Stimulated activated naive CD8-positive, alpha-beta T cell treated with anti-CD3 and anti-CD28 coated beads, Interleukin-15, amount 100 ng/mL, for 72 hours (primary cell): Measurements from ENCODE around the gene ZNF609.

Experiments used
- ATAC-seq: fragments of 150-1000 bp; cut with Tn5 transposase; 2 replicates; pipeline ENCODE4 v1.10.0; 2021; ENCODE audit warnings: mild to moderate bottlenecking, moderate library complexity
- DNase-seq, 2 donors: peaks; one replicate each; pipeline ENCODE4 v3.0.0; 2021 to 2022
- H3K27ac Mint-ChIP-seq, 2 donors: one replicate each; pipeline ENCODE4 v1.8.0; 2022; ENCODE audit warnings: mild to moderate bottlenecking in 2 of 2, mixed read lengths in 2 of 2, moderate library complexity in 2 of 2
- H3K27me3 Mint-ChIP-seq: one replicate; pipeline ENCODE4 v1.8.0; 2022; ENCODE audit warnings: mixed read lengths
- H3K4me1 Mint-ChIP-seq: one replicate; pipeline ENCODE4 v1.8.0; 2022; ENCODE audit warnings: mild to moderate bottlenecking, mixed read lengths
- H3K4me3 Mint-ChIP-seq, 2 donors: one replicate each; pipeline ENCODE4 v1.8.0; 2022; ENCODE audit warnings: mild to moderate bottlenecking in 2 of 2, mixed read lengths in 2 of 2, moderate library complexity in 1 of 2
- H3K9me3 Mint-ChIP-seq, 2 donors: one replicate each; pipeline ENCODE4 v1.8.0; 2022; ENCODE audit warnings: mixed read lengths in 2 of 2

ZNF609 gene

GRCh38 chr15:64698823-64699222 lies 238.4 kb downstream of the ZNF609 start:
- no peak for ATAC-seq
- Mint-ChIP-seq H3K4me3 (peak overlapping the region; percentile 24 to 50), H3K27ac (peak overlapping the region in 1 of 2 donors; percentile 30), H3K27me3 (no peaks in the 10 kb centered on the region), H3K4me1 (peaks cover 74% of the 10 kb centered on the region), H3K9me3 (no peaks in the 10 kb centered on the region)
- no peak for DNase-seq

GRCh38 chr15:64699751-64700388 lies 239.5 kb downstream of the ZNF609 start:
- Mint-ChIP-seq H3K27me3 (no peaks in the 10 kb centered on the region), H3K9me3 (no peaks in the 10 kb centered on the region), H3K4me1 (peaks cover 75% of the 10 kb centered on the region), H3K27ac (no peak overlapping the region), H3K4me3 (no peak overlapping the region)
- no peak for ATAC-seq
- no peak for DNase-seq

GRCh38 chr15:64701051-64701450 lies 240.7 kb downstream of the ZNF609 start:
- Mint-ChIP-seq H3K9me3 (no peaks in the 10 kb centered on the region), H3K4me1 (peaks cover 69% of the 10 kb centered on the region), H3K4me3 (peak overlapping the region; percentile 69 to 82), H3K27me3 (no peaks in the 10 kb centered on the region), H3K27ac (no peak overlapping the region)
- no peak for ATAC-seq
- DNase-seq: no peak

- H3K27me3 Mint-ChIP-seq: no peaks in the 10 kb centered on the region
- no peak for ATAC-seq
- H3K27ac Mint-ChIP-seq: peak overlapping the region; percentile 6 to 67
- peaks cover 63% of the 10 kb centered on the region for H3K4me1 Mint-ChIP-seq
- peak overlapping the region; percentile 69 to 82 for H3K4me3 Mint-ChIP-seq
- DNase-seq: no peak
- H3K9me3 Mint-ChIP-seq: no peaks in the 10 kb centered on the region
Observed at GRCh38 chr15:64701482-64702184, 241.3 kb downstream of the ZNF609 start.

GRCh38 chr15:64702816-64703631 lies 242.6 kb downstream of the ZNF609 start:
- peak overlapping the region; percentile 69 to 82 for H3K4me3 Mint-ChIP-seq
- H3K27me3 Mint-ChIP-seq: no peaks in the 10 kb centered on the region
- DNase-seq (peak; percentile 96), ATAC-seq (peak; percentile 93)
- H3K27ac Mint-ChIP-seq: peak overlapping the region; percentile 95 to 97
- peaks cover 50% of the 10 kb centered on the region for H3K4me1 Mint-ChIP-seq
- H3K9me3 Mint-ChIP-seq: no peaks in the 10 kb centered on the region

- peak overlapping the region; percentile 95 to 97 for H3K27ac Mint-ChIP-seq
- H3K27me3 Mint-ChIP-seq: no peaks in the 10 kb centered on the region
- peaks cover 44% of the 10 kb centered on the region for H3K4me1 Mint-ChIP-seq
- peak overlapping the region; percentile 69 to 82 for H3K4me3 Mint-ChIP-seq
- DNase-seq (peak in 1 of 2 donors; percentile 11), ATAC-seq (peak; percentile 24)
- H3K9me3 Mint-ChIP-seq: no peaks in the 10 kb centered on the region
Observed at GRCh38 chr15:64703632-64703959, 243.2 kb downstream of the ZNF609 start.

- H3K4me1 Mint-ChIP-seq: peaks cover 30% of the 10 kb centered on the region
- ATAC-seq: no peak
- no peak overlapping the region for H3K4me3 Mint-ChIP-seq
- H3K27ac Mint-ChIP-seq: no peak overlapping the region
- H3K9me3 Mint-ChIP-seq: no peaks in the 10 kb centered on the region
- no peak for DNase-seq
- H3K27me3 Mint-ChIP-seq: no peaks in the 10 kb centered on the region
Observed at GRCh38 chr15:64705006-64705405, 244.6 kb downstream of the ZNF609 start.

- Mint-ChIP-seq H3K27me3 (no peaks in the 10 kb centered on the region), H3K4me3 (no peak overlapping the region), H3K9me3 (no peaks in the 10 kb centered on the region), H3K4me1 (peaks cover 18% of the 10 kb centered on the region), H3K27ac (peak overlapping the region in 1 of 2 donors; percentile 0)
- ATAC-seq (no peak), DNase-seq (no peak)
Observed at GRCh38 chr15:64706011-64706911, 245.9 kb downstream of the ZNF609 start.

GRCh38 chr15:64710676-64711428 lies 250.5 kb downstream of the ZNF609 start:
- ATAC-seq: no peak
- Mint-ChIP-seq H3K4me3 (no peak overlapping the region), H3K27me3 (no peaks in the 10 kb centered on the region), H3K27ac (no peak overlapping the region), H3K9me3 (no peaks in the 10 kb centered on the region), H3K4me1 (no peaks in the 10 kb centered on the region)
- DNase-seq: no peak

GRCh38 chr15:64712353-64712752 lies 252.0 kb downstream of the ZNF609 start:
- H3K9me3 Mint-ChIP-seq: no peaks in the 10 kb centered on the region
- DNase-seq (no peak), ATAC-seq (no peak)
- H3K27me3 Mint-ChIP-seq: no peaks in the 10 kb centered on the region
- no peak overlapping the region for H3K27ac Mint-ChIP-seq
- H3K4me1 Mint-ChIP-seq: peaks cover 7% of the 10 kb centered on the region
- H3K4me3 Mint-ChIP-seq: no peak overlapping the region

GRCh38 chr15:64713592-64713991 lies 253.2 kb downstream of the ZNF609 start:
- no peak overlapping the region for H3K27ac Mint-ChIP-seq
- peaks cover 19% of the 10 kb centered on the region for H3K4me1 Mint-ChIP-seq
- ATAC-seq: no peak

GRCh38 chr15:64716452-64716851 lies 256.1 kb downstream of the ZNF609 start:
- no peaks in the 10 kb centered on the region for H3K27me3 Mint-ChIP-seq
- ATAC-seq: no peak
- no peaks in the 10 kb centered on the region for H3K9me3 Mint-ChIP-seq
- no peak overlapping the region for H3K27ac Mint-ChIP-seq
- DNase-seq: no peak
- H3K4me1 Mint-ChIP-seq: peaks cover 22% of the 10 kb centered on the region
- H3K4me3 Mint-ChIP-seq: no peak overlapping the region

More at GRCh38 chr15:64713592-64713991, 253.2 kb downstream of the ZNF609 start:
- no peak for DNase-seq
- Mint-ChIP-seq H3K9me3 (no peaks in the 10 kb centered on the region), H3K4me3 (no peak overlapping the region), H3K27me3 (no peaks in the 10 kb centered on the region)

- Mint-ChIP-seq H3K4me1 (peaks cover 22% of the 10 kb centered on the region), H3K4me3 (no peak overlapping the region), H3K9me3 (no peaks in the 10 kb centered on the region), H3K27ac (peak overlapping the region in 1 of 2 donors; percentile 14), H3K27me3 (no peaks in the 10 kb centered on the region)
- ATAC-seq (no peak), DNase-seq (no peak)
Observed at GRCh38 chr15:64717130-64717529, 256.8 kb downstream of the ZNF609 start.

- Mint-ChIP-seq H3K27me3 (no peaks in the 10 kb centered on the region), H3K9me3 (no peaks in the 10 kb centered on the region), H3K27ac (peak overlapping the region in 1 of 2 donors; percentile 84), H3K4me3 (peak overlapping the region in 1 of 2 donors; percentile 8), H3K4me1 (peaks cover 22% of the 10 kb centered on the region)
- no peak for DNase-seq
- ATAC-seq: no peak
Observed at GRCh38 chr15:64717735-64718495, 257.5 kb downstream of the ZNF609 start.
